CD4-positive, CD25-positive, alpha-beta regulatory T cell (primary cell): ENCODE data around the gene CTU2. TPM values are rescaled to one million over a fixed set of nuclear protein-coding genes. Genes with fewer than 3 reads are reported as not detected.

Source experiments
- ATAC-seq, 2 donors: fragments of 150-1000 bp; cut with Tn5 transposase; one replicate each; pipeline ENCODE4 v1.10.0; 2021; ENCODE audit warnings: low read depth in 2 of 2, moderate number of reproducible peaks in 2 of 2, moderate library complexity in 1 of 2
- DNase-seq, 3 donors: peaks; one replicate each; pipeline versions ENCODE4 v3.0.0 to v3.0.0-alpha.2; 2012 to 2022; ENCODE audit warnings: mixed read lengths in 1 of 3
- H3K27ac ChIP-seq: one replicate; pipeline ENCODE4 v1.7.0; 2013; ENCODE audit warnings: mild to moderate bottlenecking, low read length; ENCODE audit not compliant: insufficient read depth, poor library complexity, severe bottlenecking
- H3K27me3 ChIP-seq: one replicate; pipeline ENCODE4 v1.7.0; 2013; ENCODE audit warnings: low read length; ENCODE audit not compliant: control insufficient read depth, insufficient read depth
- H3K36me3 ChIP-seq: one replicate; pipeline ENCODE4 v1.7.0; 2013; ENCODE audit warnings: mild to moderate bottlenecking, low read length, moderate library complexity; ENCODE audit not compliant: control insufficient read depth, insufficient read depth
- H3K4me1 ChIP-seq: 2 replicates; pipeline ENCODE4 v1.7.0; 2013; ENCODE audit warnings: mild to moderate bottlenecking, low read length; ENCODE audit not compliant: insufficient read depth, control insufficient read depth, poor library complexity, severe bottlenecking
- H3K4me3 ChIP-seq: one replicate; pipeline ENCODE4 v1.7.0; 2013; ENCODE audit warnings: low read depth, mild to moderate bottlenecking, low read length, moderate library complexity
- H3K9me3 ChIP-seq, 2 experiments: 1 replicate in 1 of 2; 2 replicates in 1 of 2; pipeline ENCODE4 v1.7.0; 2013; ENCODE audit warnings: low read length in 2 of 2, mild to moderate bottlenecking in 1 of 2, moderate library complexity in 1 of 2; ENCODE audit not compliant: control insufficient read depth in 2 of 2
- H3K27ac Mint-ChIP-seq, 3 donors: one replicate each; pipeline ENCODE4 v1.8.0; 2020 to 2022; ENCODE audit warnings: mild to moderate bottlenecking in 3 of 3, mixed read lengths in 3 of 3, moderate library complexity in 2 of 3
- H3K27me3 Mint-ChIP-seq: one replicate; pipeline ENCODE4 v1.8.0; 2022; ENCODE audit warnings: mild to moderate bottlenecking, mixed read lengths
- H3K36me3 Mint-ChIP-seq: one replicate; pipeline ENCODE4 v1.8.0; 2020; ENCODE audit warnings: mixed read lengths
- H3K4me1 Mint-ChIP-seq, 4 donors: one replicate each; pipeline ENCODE4 v1.8.0; 2020 to 2022; ENCODE audit warnings: mixed read lengths in 4 of 4, mild to moderate bottlenecking in 1 of 4
- H3K4me3 Mint-ChIP-seq, 4 donors: one replicate each; pipeline ENCODE4 v1.8.0; 2020 to 2022; ENCODE audit warnings: mild to moderate bottlenecking in 4 of 4, mixed read lengths in 4 of 4, moderate library complexity in 3 of 4
- H3K9me3 Mint-ChIP-seq, 7 donors: one replicate each; pipeline ENCODE4 v1.8.0; 2020 to 2022; ENCODE audit warnings: mixed read lengths in 7 of 7, mild to moderate bottlenecking in 3 of 7, moderate library complexity in 2 of 7
- polyA plus RNA-seq, 4 donors: library from polyadenylated mRNA; unstranded; fragments of 300-500 nt; fragmentation: Illumina TruSeq; gene quantifications; one replicate each; pipeline ENCODE4 v1.2.3, GENCODE V29; 2021
- total RNA-seq: library from RNA; stranded (reverse); gene quantifications from one replicate; pipeline ENCODE4 v1.2.3, GENCODE V29; 2022

CTU2 gene
- total and polyA plus RNA-seq, 5 donors from 2014 or later, result 11.8 to 26.0 (median 12.9) TPM

- no peak for DNase-seq
- Histone ChIP-seq H3K9me3 (no peaks in the 10 kb centered on the region), H3K4me3 (no peak overlapping the region), H3K27me3 (no peaks in the 10 kb centered on the region), H3K36me3 (peaks cover 37% of the 10 kb centered on the region), H3K27ac (peak overlapping the region; percentile 14), H3K4me1 (peaks cover 70% of the 10 kb centered on the region)
- peaks cover 0 to 2% (median 0%) of the 10 kb centered on the region in 7 donors for H3K9me3 Mint-ChIP-seq
- no peak for ATAC-seq
- H3K27me3 Mint-ChIP-seq, result no peaks in the 10 kb centered on the region
- peaks cover 0 to 66% (median 17%) of the 10 kb centered on the region in 4 donors for H3K4me1 Mint-ChIP-seq
- peak overlapping the region in 2 of 3 donors; percentile 56 to 80 for H3K27ac Mint-ChIP-seq
- no peak overlapping the region for H3K4me3 Mint-ChIP-seq
- H3K36me3 Mint-ChIP-seq, result peaks cover 3% of the 10 kb centered on the region
Observed at GRCh38 chr16:88695218-88695617, 11.1 kb upstream of the CTU2 start.

- Histone ChIP-seq H3K4me1 (peaks cover 70% of the 10 kb centered on the region), H3K9me3 (no peaks in the 10 kb centered on the region), H3K4me3 (no peak overlapping the region), H3K36me3 (peaks cover 37% of the 10 kb centered on the region), H3K27me3 (no peaks in the 10 kb centered on the region), H3K27ac (peak overlapping the region; percentile 14)
- Mint-ChIP-seq H3K9me3 (peaks cover 0 to 2% (median 0%) of the 10 kb centered on the region in 7 donors), H3K36me3 (peaks cover 3% of the 10 kb centered on the region), H3K4me3 (peak overlapping the region in 1 of 4 donors; percentile 41), H3K4me1 (peaks cover 0 to 65% (median 17%) of the 10 kb centered on the region in 4 donors), H3K27me3 (no peaks in the 10 kb centered on the region), H3K27ac (peak overlapping the region; percentile 56 to 80 (median 62))
- no peak for DNase-seq
- ATAC-seq, result no peak
Observed at GRCh38 chr16:88695753-88696152, 10.6 kb upstream of the CTU2 start.

- H3K4me1 ChIP-seq, result peaks cover 69% of the 10 kb centered on the region
- peaks cover 37% of the 10 kb centered on the region for H3K36me3 ChIP-seq
- H3K4me3 Mint-ChIP-seq, result peak overlapping the region in 1 of 4 donors; percentile 38
Observed at GRCh38 chr16:88696441-88696840, 9.9 kb upstream of the CTU2 start.

GRCh38 chr16:88697116-88697830, 9.0 kb upstream of the CTU2 start:
- Histone ChIP-seq H3K4me1 (peaks cover 69% of the 10 kb centered on the region), H3K27me3 (no peaks in the 10 kb centered on the region), H3K9me3 (no peaks in the 10 kb centered on the region), H3K4me3 (no peak overlapping the region), H3K36me3 (peaks cover 37% of the 10 kb centered on the region), H3K27ac (peak overlapping the region; percentile 5)
- Mint-ChIP-seq H3K27me3 (no peaks in the 10 kb centered on the region), H3K9me3 (peaks cover 0 to 3% (median 0%) of the 10 kb centered on the region in 7 donors), H3K4me1 (peaks cover 0 to 63% (median 14%) of the 10 kb centered on the region in 4 donors), H3K27ac (peak overlapping the region in 2 of 3 donors; percentile 80 to 83), H3K36me3 (peaks cover 3% of the 10 kb centered on the region), H3K4me3 (peak overlapping the region in 2 of 4 donors; percentile 28 to 71)
- ATAC-seq (no peak), DNase-seq (no peak)

More at GRCh38 chr16:88696441-88696840, 9.9 kb upstream of the CTU2 start:
- H3K27me3 ChIP-seq, result no peaks in the 10 kb centered on the region
- Mint-ChIP-seq H3K4me1 (peaks cover 0 to 63% (median 15%) of the 10 kb centered on the region in 4 donors), H3K9me3 (peaks cover 0 to 2% (median 0%) of the 10 kb centered on the region in 7 donors), H3K27ac (no peak overlapping the region), H3K36me3 (peaks cover 3% of the 10 kb centered on the region), H3K27me3 (no peaks in the 10 kb centered on the region)
- H3K9me3 ChIP-seq, result no peaks in the 10 kb centered on the region
- ATAC-seq (no peak), DNase-seq (no peak)
- H3K4me3 ChIP-seq, result no peak overlapping the region
- peak overlapping the region; percentile 5 for H3K27ac ChIP-seq

GRCh38 chr16:88697831-88698615, 8.3 kb upstream of the CTU2 start:
- Histone ChIP-seq H3K9me3 (no peaks in the 10 kb centered on the region), H3K36me3 (peaks cover 37% of the 10 kb centered on the region), H3K4me1 (peaks cover 69% of the 10 kb centered on the region), H3K4me3 (no peak overlapping the region), H3K27ac (peak overlapping the region; percentile 92), H3K27me3 (no peaks in the 10 kb centered on the region)
- Mint-ChIP-seq H3K9me3 (peaks cover 0 to 3% (median 0%) of the 10 kb centered on the region in 7 donors), H3K27ac (peak overlapping the region in 2 of 3 donors; percentile 80 to 83), H3K4me1 (peaks cover 0 to 63% (median 13%) of the 10 kb centered on the region in 4 donors), H3K36me3 (peaks cover 8% of the 10 kb centered on the region), H3K4me3 (peak overlapping the region; percentile 33 to 71 (median 54)), H3K27me3 (peaks cover under 1% of the 10 kb centered on the region)
- DNase-seq, result peak in 2 of 3 donors; percentile 32 to 40
- no peak for ATAC-seq

- no peaks in the 10 kb centered on the region for H3K9me3 ChIP-seq
- no peak overlapping the region for H3K4me3 ChIP-seq
- H3K27ac ChIP-seq, result peak overlapping the region; percentile 92
- Mint-ChIP-seq H3K4me3 (peak overlapping the region; percentile 33 to 71 (median 54)), H3K9me3 (peaks cover 0 to 3% (median 0%) of the 10 kb centered on the region in 7 donors), H3K4me1 (peaks cover 0 to 65% (median 15%) of the 10 kb centered on the region in 4 donors), H3K36me3 (peaks cover 8% of the 10 kb centered on the region), H3K27me3 (peaks cover 5% of the 10 kb centered on the region), H3K27ac (peak overlapping the region in 1 of 3 donors; percentile 52)
- H3K4me1 ChIP-seq, result peaks cover 69% of the 10 kb centered on the region
- no peak for DNase-seq
- H3K27me3 ChIP-seq, result no peaks in the 10 kb centered on the region
- ATAC-seq, result no peak
- H3K36me3 ChIP-seq, result peaks cover 37% of the 10 kb centered on the region
Observed at GRCh38 chr16:88698646-88699045, 7.7 kb upstream of the CTU2 start.

- peaks cover 37% of the 10 kb centered on the region for H3K36me3 ChIP-seq
- H3K27me3 Mint-ChIP-seq, result peaks cover 5% of the 10 kb centered on the region
- peak overlapping the region; percentile 92 for H3K27ac ChIP-seq
- peaks cover 0 to 67% (median 18%) of the 10 kb centered on the region in 4 donors for H3K4me1 Mint-ChIP-seq
- no peak overlapping the region for H3K4me3 ChIP-seq
- peaks cover 8% of the 10 kb centered on the region for H3K36me3 Mint-ChIP-seq
- no peaks in the 10 kb centered on the region for H3K27me3 ChIP-seq
- peaks cover 69% of the 10 kb centered on the region for H3K4me1 ChIP-seq
- DNase-seq (no peak), ATAC-seq (no peak)
- H3K9me3 ChIP-seq, result no peaks in the 10 kb centered on the region
- H3K9me3 Mint-ChIP-seq, result peaks cover 0 to 4% (median 0%) of the 10 kb centered on the region in 7 donors
- H3K27ac Mint-ChIP-seq, result peak overlapping the region; percentile 60 to 96 (median 95)
- H3K4me3 Mint-ChIP-seq, result no peak overlapping the region
Observed at GRCh38 chr16:88699180-88699579, 7.1 kb upstream of the CTU2 start.
